HCT116 (cell line): ENCODE results near the gene TMEM179. TPM values are rescaled to one million over a fixed set of nuclear protein-coding genes. Genes with fewer than 3 reads are reported as not detected.

Experiments used
- ATAC-seq: fragments of 200-7000 bp; cut with Tn5 transposase; 2 replicates; pipeline ENCODE4 v1.9.1; 2020; ENCODE audit warnings: mild to moderate bottlenecking, moderate library complexity
- BruUV-seq: library from RNA; stranded (reverse); fragments of 400-500 nt; replicated peaks from 2 replicates; lab custom pipeline; 2021; lab: Mats Ljungman, UMichigan
- CTCF ChIA-PET: fragments of 300-600 bp; sonication (Branson Sonifier 250); formaldehyde crosslinking; loops from one replicate; lab custom pipeline; 2021; ENCODE audit warnings: antibody characterized with exemption; lab: Charles Lee
- POLR2A ChIA-PET: fragments of 300-600, 350-600 bp; sonication (Branson Sonifier 250); formaldehyde crosslinking; loops from one replicate; lab custom pipeline; 2021; ENCODE audit warnings: antibody characterized with exemption; lab: Charles Lee
- RAD21 ChIA-PET, 2 experiments: fragments of 300-600 bp; sonication (Branson Sonifier 250); formaldehyde crosslinking; loops; one replicate each; lab custom pipeline; 2023; ENCODE audit warnings: low total read pairs in 2 of 2; ENCODE audit not compliant: uncharacterized antibody in 2 of 2, unreplicated experiment in 2 of 2, low non-redundant PET in 1 of 2; lab: Charles Lee
- DNase-seq: peaks from one replicate; pipeline ENCODE4 v3.0.0-alpha.2; 2010; ENCODE audit warnings: low read depth, low spot score
- H2AFZ ChIP-seq: fragments of 200-600 bp; shearing (Covaris generic), sonication (generic); 2 replicates; pipeline ENCODE4 v1.6.1; 2017; ENCODE audit warnings: low read depth, mixed run types, mixed read lengths, antibody characterized with exemption, low read length; ENCODE audit not compliant: poor library complexity, severe bottlenecking
- H3K27ac ChIP-seq: 2 replicates; pipeline ENCODE4 v1.5.1; 2012; ENCODE audit warnings: low read depth, low read length
- H3K27me3 ChIP-seq: fragments of 200-600 bp; sonication (generic); 2 replicates; pipeline ENCODE4 v1.6.1; 2016; ENCODE audit warnings: mixed run types, low read length, mixed read lengths; ENCODE audit not compliant: insufficient read depth
- H3K36me3 ChIP-seq, 2 experiments: fragments of 200-500 bp in 1 of 2; fragments of 200-600 bp in 1 of 2; sonication (Bioruptor generic) in 1 of 2; sonication (generic) in 1 of 2; 2 replicates each; pipeline versions ENCODE4 v1.5.1 to v1.6.1; 2014 to 2016; ENCODE audit warnings: low read length in 2 of 2, inconsistent platforms in 1 of 2, mixed read lengths in 1 of 2, mixed run types in 1 of 2; ENCODE audit not compliant: insufficient read depth in 2 of 2, control insufficient read depth in 1 of 2
- H3K4me1 ChIP-seq, 2 experiments: fragments of 200-600 bp in 1 of 2; sonication (generic) in 1 of 2; 2 replicates each; pipeline versions ENCODE4 v1.5.1 to v1.6.1; 2012 to 2017; ENCODE audit warnings: low read length in 2 of 2, inconsistent platforms in 1 of 2, mild to moderate bottlenecking in 1 of 2, mixed read lengths in 1 of 2, mixed run types in 1 of 2, moderate library complexity in 1 of 2; ENCODE audit not compliant: insufficient read depth in 2 of 2, control insufficient read depth in 1 of 2
- H3K4me2 ChIP-seq: fragments of 200-600 bp; sonication (generic); 2 replicates; pipeline ENCODE4 v1.6.1; 2017; ENCODE audit warnings: mixed run types, low read length, mixed read lengths
- H3K4me3 ChIP-seq, 2 experiments: fragments of 200-600 bp in 1 of 2; sonication (generic) in 1 of 2; replicated peaks in 1 of 2; 2 replicates each; pipeline ENCODE4 v1.5.1; 2011 to 2016; ENCODE audit warnings: low read length in 2 of 2, control low read depth in 1 of 2, low read depth in 1 of 2, mild to moderate bottlenecking in 1 of 2, mixed read lengths in 1 of 2, mixed run types in 1 of 2
- H3K79me2 ChIP-seq: fragments of 200-600 bp; sonication (generic); 2 replicates; pipeline ENCODE4 v1.6.1; 2017; ENCODE audit warnings: mild to moderate bottlenecking, mixed run types, low read length, moderate library complexity, mixed read lengths; ENCODE audit not compliant: insufficient read depth
- H3K9ac ChIP-seq: fragments of 200-600 bp; sonication (generic); 2 replicates; pipeline ENCODE4 v1.6.1; 2016; ENCODE audit warnings: low read length, mixed read lengths
- H3K9me2 ChIP-seq: fragments of 200-600 bp; sonication (generic), shearing (Covaris generic); 2 replicates; pipeline ENCODE4 v1.6.1; 2017; ENCODE audit warnings: mixed run types, mild to moderate bottlenecking, moderate library complexity; ENCODE audit not compliant: insufficient read depth
- H3K9me3 ChIP-seq, 2 experiments: fragments of 200-500 bp in 1 of 2; fragments of 200-600 bp in 1 of 2; sonication (Bioruptor generic) in 1 of 2; sonication (generic) in 1 of 2; 2 replicates each; pipeline ENCODE4 v1.6.1; 2014 to 2017; ENCODE audit warnings: low read length in 2 of 2, mixed read lengths in 2 of 2, inconsistent platforms in 1 of 2, low read depth in 1 of 2, mild to moderate bottlenecking in 1 of 2, mixed run types in 1 of 2, moderate library complexity in 1 of 2; ENCODE audit not compliant: control insufficient read depth in 1 of 2, insufficient read depth in 1 of 2
- H4K20me1 ChIP-seq: fragments of 200-600 bp; sonication (generic), shearing (Covaris generic); 2 replicates; pipeline ENCODE4 v1.6.1; 2017; ENCODE audit warnings: mixed run types, mild to moderate bottlenecking, moderate library complexity; ENCODE audit not compliant: insufficient read depth
- ELF1 ChIP-seq: IDR thresholded peaks from 2 replicates; pipeline ENCODE4 v1.6.1; 2012; ENCODE audit warnings: low read depth, borderline replicate concordance
- SP1 ChIP-seq: IDR thresholded peaks from 2 replicates; pipeline ENCODE4 v1.6.1; 2012; ENCODE audit warnings: low read depth
- YY1 ChIP-seq: IDR thresholded peaks from 2 replicates; pipeline ENCODE4 v1.6.1; 2011; ENCODE audit warnings: low read length, low read depth, moderate library complexity, mild to moderate bottlenecking; ENCODE audit not compliant: insufficient replicate concordance; ENCODE audit errors: extremely low read depth
- ZFX ChIP-seq: fragments of 450-650 bp; IDR thresholded peaks from 2 replicates; pipeline ENCODE4 v1.6.1; 2017
- intact Hi-C: fragments of 100-400 bp; cut with micrococcal nuclease; formaldehyde crosslinking; loops from 2 replicates; pipeline ENCODE4 v1.10.0; 2022
- total RNA-seq: library from RNA; stranded (reverse); gene quantifications from one replicate; pipeline ENCODE4 v1.2.1, GENCODE V29; 2021; ENCODE audit not compliant: unreplicated experiment
- TF ChIP-seq, protein P1 (sequence below): IDR thresholded peaks from 2 replicates; pipeline ENCODE4 v1.6.1; 2012
- TF ChIP-seq, protein P2 (sequence below): IDR thresholded peaks from 2 replicates; pipeline ENCODE4 v1.6.1; 2012; ENCODE audit warnings: low read depth

The TMEM179 gene
- total RNA-seq, 1 experiment from 2014 or later = not detected

DNA sequence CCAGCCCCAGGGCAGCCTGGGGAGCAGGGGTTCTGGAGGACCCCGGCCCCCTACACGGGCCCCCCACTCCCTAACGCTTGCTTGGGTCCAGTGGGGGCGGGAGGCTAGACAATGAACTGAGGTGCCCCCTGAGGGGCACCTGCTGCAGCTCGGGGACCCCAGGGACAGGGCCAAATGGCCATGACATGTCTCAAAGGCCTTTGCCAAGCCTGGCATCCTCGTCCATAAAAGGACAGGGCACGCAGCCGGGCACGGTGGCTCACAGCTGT is 36.7 kb downstream of the TMEM179 start:
- TF ChIP-seq YY1 = no peak
- TF ChIP-seq, protein P1, sequence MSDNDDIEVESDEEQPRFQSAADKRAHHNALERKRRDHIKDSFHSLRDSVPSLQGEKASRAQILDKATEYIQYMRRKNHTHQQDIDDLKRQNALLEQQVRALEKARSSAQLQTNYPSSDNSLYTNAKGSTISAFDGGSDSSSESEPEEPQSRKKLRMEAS = no peak
- no peak for TF ChIP-seq SP1
- no peak for TF ChIP-seq ZFX
- TF ChIP-seq ELF1 = no peak
- TF ChIP-seq, protein P2, sequence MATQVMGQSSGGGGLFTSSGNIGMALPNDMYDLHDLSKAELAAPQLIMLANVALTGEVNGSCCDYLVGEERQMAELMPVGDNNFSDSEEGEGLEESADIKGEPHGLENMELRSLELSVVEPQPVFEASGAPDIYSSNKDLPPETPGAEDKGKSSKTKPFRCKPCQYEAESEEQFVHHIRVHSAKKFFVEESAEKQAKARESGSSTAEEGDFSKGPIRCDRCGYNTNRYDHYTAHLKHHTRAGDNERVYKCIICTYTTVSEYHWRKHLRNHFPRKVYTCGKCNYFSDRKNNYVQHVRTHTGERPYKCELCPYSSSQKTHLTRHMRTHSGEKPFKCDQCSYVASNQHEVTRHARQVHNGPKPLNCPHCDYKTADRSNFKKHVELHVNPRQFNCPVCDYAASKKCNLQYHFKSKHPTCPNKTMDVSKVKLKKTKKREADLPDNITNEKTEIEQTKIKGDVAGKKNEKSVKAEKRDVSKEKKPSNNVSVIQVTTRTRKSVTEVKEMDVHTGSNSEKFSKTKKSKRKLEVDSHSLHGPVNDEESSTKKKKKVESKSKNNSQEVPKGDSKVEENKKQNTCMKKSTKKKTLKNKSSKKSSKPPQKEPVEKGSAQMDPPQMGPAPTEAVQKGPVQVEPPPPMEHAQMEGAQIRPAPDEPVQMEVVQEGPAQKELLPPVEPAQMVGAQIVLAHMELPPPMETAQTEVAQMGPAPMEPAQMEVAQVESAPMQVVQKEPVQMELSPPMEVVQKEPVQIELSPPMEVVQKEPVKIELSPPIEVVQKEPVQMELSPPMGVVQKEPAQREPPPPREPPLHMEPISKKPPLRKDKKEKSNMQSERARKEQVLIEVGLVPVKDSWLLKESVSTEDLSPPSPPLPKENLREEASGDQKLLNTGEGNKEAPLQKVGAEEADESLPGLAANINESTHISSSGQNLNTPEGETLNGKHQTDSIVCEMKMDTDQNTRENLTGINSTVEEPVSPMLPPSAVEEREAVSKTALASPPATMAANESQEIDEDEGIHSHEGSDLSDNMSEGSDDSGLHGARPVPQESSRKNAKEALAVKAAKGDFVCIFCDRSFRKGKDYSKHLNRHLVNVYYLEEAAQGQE = no peak
- Histone ChIP-seq H3K36me3 (no peaks in the 10 kb centered on the region), H3K4me2 (no peak overlapping the region), H3K9me3 (no peaks in the 10 kb centered on the region), H3K27me3 (no peaks in the 10 kb centered on the region), H4K20me1 (no peaks in the 10 kb centered on the region), H3K9me2 (no peaks in the 10 kb centered on the region), H3K4me1 (peaks cover 0 to 9% of the 10 kb centered on the region in 2 experiments; a peak in 2 of 4 replicates), H3K9ac (no peak overlapping the region), H3K79me2 (no peaks in the 10 kb centered on the region), H3K27ac (no peak overlapping the region), H2AFZ (no peak overlapping the region), H3K4me3 (no peak overlapping the region)
- intact Hi-C loops = no loop called here
- ChIA-PET POLR2A (no interaction called here), RAD21 (no interaction called here), CTCF (no interaction called here)
- BruUV-seq = no TSS peak
- DNase-seq = no peak
- no peak for ATAC-seq
